Left colon (tissue), 2 donors: ENCODE data around the gene BHLHE23. TPM values are rescaled to one million over a fixed set of nuclear protein-coding genes. Genes with fewer than 3 reads are reported as not detected.

Experiments used
- ATAC-seq: fragments of 200-7000 bp; cut with Tn5 transposase; one replicate; pipeline ENCODE4 v1.9.1; 2020; ENCODE audit warnings: mild to moderate bottlenecking, moderate library complexity
- DNase-seq, 2 donors: peaks; one replicate each; pipeline ENCODE4 v3.0.0-alpha.2; 2020
- intact Hi-C, 2 donors: fragments of 100-400 bp; cut with DNase I in 1 of 2; cut with micrococcal nuclease in 1 of 2; formaldehyde crosslinking; loops; one replicate each; pipeline versions ENCODE4 v1.11.2 to v1.14.0; 2022; cut with DNase I, micrococcal nuclease
- total RNA-seq, 2 donors: library from RNA; stranded (reverse); fragmentation: NEBNext Ultra II Directional; extraction: Animal tissue kit (Norgen Biotek cat#: 25700); gene quantifications; one replicate each; pipeline ENCODE4 v1.2.1, GENCODE V29; 2021
- donor health status: DM: no; HTN: no; CAD: no.
- donor health status: DM: yes; HTN: yes; CAD: no.

Gene BHLHE23
- total RNA-seq, 2 donors from 2014 or later = not detected

DNA sequence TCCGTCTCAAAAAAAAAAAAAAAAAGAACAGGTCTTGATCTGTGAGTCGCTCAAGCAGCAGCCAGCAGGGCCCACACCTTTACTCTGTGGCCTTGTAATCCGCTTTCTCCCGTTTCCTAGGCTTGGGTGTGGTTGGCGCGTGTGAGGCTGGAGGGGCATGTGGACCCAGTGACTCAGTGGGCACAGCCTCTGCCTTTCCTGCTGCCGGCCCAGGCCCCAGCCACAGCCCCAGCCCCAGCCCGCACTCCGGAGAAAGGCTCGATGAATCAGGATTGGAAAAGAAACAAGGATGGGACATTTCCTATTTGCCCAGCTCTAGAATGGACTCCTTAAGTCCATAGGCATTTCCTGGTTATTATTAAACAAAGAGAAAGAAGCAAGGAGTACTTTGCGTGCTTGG lies 4.3 kb downstream of the BHLHE23 start:
- intact Hi-C loops = loop anchor here in 1 of 2 donors (10.0 kb wide), 1 partner anchor 108 kb away; no protein-coding TSS in a partner anchor
- no peak for DNase-seq

DNA sequence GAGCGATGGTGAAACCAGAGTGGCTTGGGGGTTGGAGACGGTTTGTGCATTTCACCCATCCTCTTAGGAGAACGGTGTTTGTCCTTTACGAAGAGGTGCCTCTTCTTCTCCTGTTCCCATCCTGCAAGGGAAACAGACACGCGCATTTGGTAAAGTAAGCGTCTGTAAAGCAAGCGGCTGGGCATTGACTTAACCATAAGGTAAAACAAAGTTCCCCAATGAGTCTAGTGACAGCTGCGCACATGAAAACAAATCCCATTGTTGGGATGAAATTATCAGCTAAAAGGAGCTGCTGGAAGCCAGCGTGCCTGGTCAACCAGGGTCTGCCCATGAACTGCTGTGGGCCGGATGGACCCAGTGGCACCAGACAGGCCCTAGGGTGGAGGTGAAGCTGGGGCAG lies 5.8 kb downstream of the BHLHE23 start:
- no peak for ATAC-seq
- DNase-seq = no peak
- intact Hi-C loops = loop anchor here in 1 of 2 donors (10.0 kb wide), 1 partner anchor 106 kb away; no protein-coding TSS in a partner anchor

More for the DNA sequence above, 4.3 kb downstream of the BHLHE23 start:
- no peak for ATAC-seq

GRCh38 chr20:63000036-63000435 lies 6.7 kb downstream of the BHLHE23 start:
- DNase-seq = no peak
- intact Hi-C loops = loop anchor here in 1 of 2 donors (10.0 kb wide), 1 partner anchor 105 kb away; no protein-coding TSS in a partner anchor
- ATAC-seq = no peak

- ATAC-seq = no peak
- intact Hi-C loops = no loop called here
- no peak for DNase-seq
Measured at GRCh38 chr20:62999580-62999979, 7.2 kb downstream of the BHLHE23 start.

GRCh38 chr20:62998449-62998848 lies 8.3 kb downstream of the BHLHE23 start:
- no peak for DNase-seq
- ATAC-seq = no peak
- intact Hi-C loops = no loop called here

DNA sequence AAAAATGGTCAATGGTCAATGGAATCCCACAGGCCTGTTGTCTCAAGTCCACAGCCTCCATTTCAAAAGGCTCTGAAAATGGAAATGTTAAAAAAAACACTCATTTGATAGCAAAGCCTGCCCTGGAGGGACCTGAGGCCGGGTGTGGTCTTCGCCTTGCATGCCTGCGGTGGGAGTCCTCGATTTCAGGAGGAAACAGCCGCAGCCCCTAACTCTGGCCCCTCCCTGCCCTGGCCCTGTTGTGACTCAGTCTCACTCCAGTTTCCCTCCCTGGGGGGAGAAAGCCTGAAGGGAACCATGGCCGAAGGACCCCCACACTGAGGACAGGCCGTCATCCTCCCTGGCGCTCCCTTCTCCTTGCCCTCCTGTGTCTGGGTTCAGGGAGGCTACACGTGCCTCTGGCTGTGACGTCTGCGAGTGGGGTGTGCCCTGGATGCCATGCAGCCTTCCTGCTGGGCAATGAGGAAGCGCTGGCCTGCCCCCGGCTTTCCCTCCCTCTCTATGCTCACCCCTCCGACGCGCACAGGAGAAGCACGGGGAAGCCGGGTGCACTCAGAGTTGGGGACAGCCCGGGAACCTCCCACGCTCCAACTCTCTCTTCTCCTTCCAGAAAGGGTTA lies 9.2 kb downstream of the BHLHE23 start:
- ATAC-seq (peak; percentile 78), DNase-seq (no peak)
- intact Hi-C loops = no loop called here

GRCh38 chr20:62996596-62996982 lies 10.2 kb downstream of the BHLHE23 start:
- DNase-seq = no peak

GRCh38 chr20:62995898-62996595 lies 10.7 kb downstream of the BHLHE23 start:
- ATAC-seq = no peak
- DNase-seq = no peak
- intact Hi-C loops = no loop called here

More at GRCh38 chr20:62996596-62996982, 10.2 kb downstream of the BHLHE23 start:
- intact Hi-C loops = no loop called here
- no peak for ATAC-seq

GRCh38 chr20:62995481-62995880 lies 11.3 kb downstream of the BHLHE23 start:
- intact Hi-C loops = no loop called here
- DNase-seq (no peak), ATAC-seq (no peak)

DNA sequence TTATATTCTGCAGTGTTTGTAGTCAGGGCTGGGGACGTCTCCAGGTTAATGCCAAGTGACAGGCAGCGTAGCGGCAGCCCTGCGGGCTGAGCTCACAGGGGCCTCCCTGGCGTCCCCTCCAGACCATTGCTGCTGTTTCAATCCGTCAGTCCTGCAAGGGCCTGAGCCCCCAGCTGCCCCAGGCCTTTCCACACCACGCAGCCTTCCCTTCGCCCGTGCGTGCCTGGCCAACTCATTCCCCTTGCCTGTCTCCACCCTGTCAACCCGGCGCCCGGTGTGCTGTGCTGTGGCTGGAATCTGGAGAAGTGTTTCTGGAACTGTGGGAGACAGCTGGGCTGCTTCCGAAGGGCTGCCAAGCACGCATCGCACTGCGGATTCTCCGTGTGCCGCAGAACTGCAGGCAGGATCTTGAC lies 11.9 kb downstream of the BHLHE23 start:
- DNase-seq (no peak), ATAC-seq (no peak)
- intact Hi-C loops = no loop called here

GRCh38 chr20:62993856-62994494 lies 12.8 kb downstream of the BHLHE23 start:
- DNase-seq (no peak), ATAC-seq (no peak)
- intact Hi-C loops = no loop called here

DNA sequence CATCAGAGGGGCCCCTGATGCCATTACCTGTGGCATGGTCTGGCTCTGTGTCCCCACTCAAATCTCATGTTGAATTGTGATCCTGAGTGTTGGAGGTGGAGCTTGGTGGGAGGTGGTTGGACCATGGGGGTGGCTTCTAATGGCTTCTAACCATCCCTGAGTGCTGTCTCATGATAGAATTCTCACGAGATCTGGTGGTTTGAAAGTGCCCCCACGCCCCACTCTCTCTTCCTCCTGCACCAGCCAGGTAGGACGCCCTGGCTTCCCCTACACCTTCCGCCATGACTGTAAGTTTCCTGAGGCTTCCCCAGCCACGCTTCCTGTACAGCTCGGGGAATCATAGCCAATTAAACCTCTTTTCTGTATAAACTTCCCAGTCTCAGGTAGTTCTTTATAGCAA lies 14.9 kb downstream of the BHLHE23 start:
- intact Hi-C loops = no loop called here
- DNase-seq (no peak), ATAC-seq (no peak)

DNA sequence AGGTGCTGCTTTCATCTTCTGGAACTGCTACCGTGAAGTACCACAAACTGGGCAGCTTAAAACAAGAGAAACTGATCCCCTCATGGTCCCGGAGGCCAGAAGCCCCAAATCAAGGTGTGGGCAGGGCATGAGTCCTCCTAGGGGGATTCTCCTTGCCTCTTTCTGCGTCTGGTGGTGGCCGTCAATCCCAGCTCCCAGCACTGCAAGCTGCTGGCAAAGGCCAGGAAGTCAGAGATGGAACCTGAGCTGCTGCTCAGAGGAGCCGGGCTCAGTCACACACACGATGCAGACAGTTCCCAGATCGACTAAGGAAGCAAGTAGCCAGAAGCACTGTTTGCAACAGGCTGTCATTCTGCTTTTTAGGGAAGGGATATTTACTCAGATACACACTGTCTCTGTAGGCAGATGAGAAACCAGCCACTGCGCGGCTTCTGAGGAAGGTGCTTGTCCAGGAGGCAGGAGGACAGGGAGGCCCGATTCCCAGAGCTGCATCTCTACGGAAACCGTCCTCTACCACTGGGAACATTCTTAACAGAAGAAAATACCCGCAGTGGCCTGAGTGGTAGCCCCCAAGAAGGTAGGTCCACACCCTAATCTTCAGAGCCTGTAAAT lies 15.5 kb downstream of the BHLHE23 start:
- DNase-seq = no peak
- no peak for ATAC-seq
- intact Hi-C loops = no loop called here

- DNase-seq (no peak), ATAC-seq (no peak)
- intact Hi-C loops = no loop called here
Measured at GRCh38 chr20:62990306-62990825, 16.4 kb downstream of the BHLHE23 start.

DNA sequence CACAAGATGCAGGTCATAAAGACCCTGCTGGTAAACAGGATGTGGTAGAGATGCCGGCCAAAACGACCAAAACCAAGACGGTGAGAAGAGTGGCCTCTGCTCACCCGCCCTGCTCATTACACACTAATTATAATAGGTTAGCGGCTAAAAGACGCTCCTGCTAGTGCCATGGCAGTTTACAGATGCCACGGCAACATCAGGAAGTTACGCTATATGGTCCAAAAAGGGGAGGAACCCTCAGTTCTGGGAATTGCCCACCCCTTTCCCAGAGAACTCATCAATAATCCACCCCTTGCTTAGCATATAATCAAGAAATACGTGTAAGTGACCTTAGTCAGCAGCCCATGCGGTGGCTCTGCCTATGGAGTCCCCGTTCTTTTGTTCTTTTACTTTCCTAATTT lies 17.6 kb downstream of the BHLHE23 start:
- no peak for DNase-seq
- intact Hi-C loops = no loop called here
- ATAC-seq = no peak

GRCh38 chr20:62987114-62987513 lies 19.6 kb downstream of the BHLHE23 start:
- DNase-seq (no peak), ATAC-seq (no peak)
- intact Hi-C loops = no loop called here

GRCh38 chr20:62986257-62986800 lies 20.4 kb downstream of the BHLHE23 start:
- DNase-seq = no peak
- intact Hi-C loops = no loop called here
- ATAC-seq = no peak

DNA sequence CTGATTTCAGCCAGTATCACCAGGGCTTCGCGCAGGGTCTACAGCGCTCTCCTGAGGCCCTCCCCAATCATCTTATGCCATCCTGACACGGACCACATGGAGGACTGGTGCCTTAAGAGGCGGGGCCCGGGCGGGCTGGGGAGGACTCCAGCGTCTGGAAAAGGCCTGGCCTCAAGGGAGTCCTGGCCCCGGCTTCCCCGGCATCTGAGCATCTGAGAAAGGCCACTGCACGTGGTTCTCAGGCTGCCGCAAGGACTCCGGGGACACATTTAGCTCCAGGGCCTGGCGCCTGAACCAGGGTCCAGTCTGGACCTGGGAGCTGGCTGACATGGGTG lies 21.4 kb downstream of the BHLHE23 start:
- no peak for DNase-seq
- intact Hi-C loops = no loop called here
- no peak for ATAC-seq
